DND-41 (cell line): Measurements from ENCODE around the gene DCTPP1.

Source experiments
- ATAC-seq: fragments of 200-7000 bp; cut with Tn5 transposase; 3 replicates; pipeline ENCODE4 v1.9.1; 2021; ENCODE audit warnings: low read depth; ENCODE audit not compliant: insufficient read depth
- DNase-seq: peaks from one replicate; pipeline ENCODE4 v3.0.0-alpha.2; 2020
- H2AFZ ChIP-seq: 2 replicates; pipeline ENCODE4 v1.6.0; 2012; ENCODE audit warnings: low read depth, low read length
- H3K27ac ChIP-seq: 2 replicates; pipeline ENCODE4 v1.5.1; 2012; ENCODE audit warnings: low read length, inconsistent platforms
- H3K27me3 ChIP-seq: fragments of 200-600 bp; sonication (generic); 2 replicates; pipeline ENCODE4 v1.6.0; 2012; ENCODE audit warnings: low read length, mild to moderate bottlenecking, inconsistent platforms; ENCODE audit not compliant: insufficient read depth, poor library complexity
- H3K36me3 ChIP-seq: 2 replicates; pipeline ENCODE4 v1.5.1; 2012; ENCODE audit warnings: low read length, inconsistent platforms; ENCODE audit not compliant: insufficient read depth
- H3K4me1 ChIP-seq: 2 replicates; pipeline ENCODE4 v1.5.1; 2012; ENCODE audit warnings: mild to moderate bottlenecking, low read length; ENCODE audit not compliant: insufficient read depth
- H3K4me2 ChIP-seq: 2 replicates; pipeline ENCODE4 v1.6.0; 2012; ENCODE audit warnings: mild to moderate bottlenecking, moderate library complexity, low read length, inconsistent platforms; ENCODE audit not compliant: insufficient read depth
- H3K4me3 ChIP-seq, 2 experiments: fragments of 200-600 bp in 1 of 2; shearing (Covaris generic) in 1 of 2; 2 replicates each; pipeline ENCODE4 v1.5.1; 2012 to 2016; ENCODE audit warnings: inconsistent platforms in 2 of 2, low read length in 2 of 2, mild to moderate bottlenecking in 2 of 2, low read depth in 1 of 2, moderate library complexity in 1 of 2
- H3K79me2 ChIP-seq: 2 replicates; pipeline ENCODE4 v1.6.0; 2012; ENCODE audit warnings: low read length, inconsistent platforms; ENCODE audit not compliant: insufficient read depth
- H3K9ac ChIP-seq: 2 replicates; pipeline ENCODE4 v1.6.0; 2012; ENCODE audit warnings: low read depth, mild to moderate bottlenecking, inconsistent platforms, low read length, moderate library complexity
- H3K9me3 ChIP-seq: 2 replicates; pipeline ENCODE4 v1.5.1; 2012; ENCODE audit warnings: low read length, moderate library complexity, mild to moderate bottlenecking, inconsistent platforms; ENCODE audit not compliant: insufficient read depth, severe bottlenecking
- H4K20me1 ChIP-seq: 2 replicates; pipeline ENCODE4 v1.6.0; 2012; ENCODE audit warnings: low read length; ENCODE audit not compliant: insufficient read depth
- CTCF ChIP-seq: IDR thresholded peaks from 2 replicates; pipeline ENCODE4 v1.5.1; 2012; ENCODE audit warnings: borderline replicate concordance, low read length, moderate library complexity, mild to moderate bottlenecking; ENCODE audit not compliant: poor library complexity, severe bottlenecking; ENCODE audit errors: extremely low read depth
- EZH2 ChIP-seq: IDR thresholded peaks from 3 replicates; pipeline ENCODE4 v1.6.1; 2012; ENCODE audit warnings: borderline replicate concordance, low read depth, mild to moderate bottlenecking, moderate library complexity, low read length, inconsistent platforms; ENCODE audit not compliant: severe bottlenecking

The DCTPP1 gene

GRCh38 chr16:30434852-30435251 is 5.0 kb upstream of the DCTPP1 start:
- no peaks in the 10 kb centered on the region for H3K36me3 ChIP-seq

GRCh38 chr16:30430428-30430970 is 669 bp upstream of the DCTPP1 start:
- Histone ChIP-seq H4K20me1 (peaks cover 9% of the 10 kb centered on the region; the same call in 1 of the 2 replicates), H2AFZ (peak overlapping the region; percentile 89), H3K4me2 (peak overlapping the region; percentile 66), H3K36me3 (peaks cover 29% of the 10 kb centered on the region), H3K27me3 (no peaks in the 10 kb centered on the region), H3K79me2 (peaks cover 40% of the 10 kb centered on the region), H3K9me3 (no peaks in the 10 kb centered on the region), H3K4me1 (peaks cover 33% of the 10 kb centered on the region), H3K9ac (peak overlapping the region; percentile 50), H3K4me3 (peak overlapping the region in 1 of 2 experiments; percentile 80; a peak in 2 of 4 replicates), H3K27ac (peak overlapping the region; percentile 63)
- ATAC-seq (peak; percentile 20), DNase-seq (no peak)
- TF ChIP-seq EZH2 (no peak), CTCF (no peak)

More at GRCh38 chr16:30434852-30435251, 5.0 kb upstream of the DCTPP1 start:
- Histone ChIP-seq H3K4me1 (peaks cover 12% of the 10 kb centered on the region), H3K79me2 (peaks cover 5% of the 10 kb centered on the region), H3K27ac (no peak overlapping the region), H3K27me3 (no peaks in the 10 kb centered on the region), H3K4me3 (no peak overlapping the region), H4K20me1 (no peaks in the 10 kb centered on the region), H2AFZ (no peak overlapping the region), H3K9me3 (no peaks in the 10 kb centered on the region), H3K4me2 (no peak overlapping the region), H3K9ac (no peak overlapping the region)
- ATAC-seq (no peak), DNase-seq (no peak)
- TF ChIP-seq CTCF: no peak
- TF ChIP-seq EZH2: no peak

GRCh38 chr16:30429418-30429677 is 482 bp downstream of the DCTPP1 start:
- DNase-seq: no peak
- peak overlapping the region; percentile 56 to 80 for H3K4me3 ChIP-seq
- H3K9ac ChIP-seq: peak overlapping the region; percentile 80
- no peaks in the 10 kb centered on the region for H3K9me3 ChIP-seq
- no peaks in the 10 kb centered on the region for H3K27me3 ChIP-seq
- ATAC-seq: no peak; the same call in 2 of the 3 replicates
- H3K79me2 ChIP-seq: peaks cover 46% of the 10 kb centered on the region
- H3K36me3 ChIP-seq: peaks cover 35% of the 10 kb centered on the region
- peaks cover 10% of the 10 kb centered on the region; the same call in 1 of the 2 replicates for H4K20me1 ChIP-seq
- peaks cover 33% of the 10 kb centered on the region for H3K4me1 ChIP-seq
- peak overlapping the region; percentile 88 for H3K4me2 ChIP-seq
- H3K27ac ChIP-seq: peak overlapping the region; percentile 74
- TF ChIP-seq EZH2 (no peak), CTCF (no peak)
- H2AFZ ChIP-seq: peak overlapping the region; percentile 81
